ENCODE results near the gene KCNT1. TPM values are rescaled to one million over a fixed set of nuclear protein-coding genes. Genes with fewer than 3 reads are reported as not detected.

The KCNT1 gene
- total RNA-seq, 1 experiment from 2014 or later, result 0.17 TPM

GRCh38 chr9:135805422-135806022 is 103.5 kb downstream of the KCNT1 start:
- TF ChIP-seq, protein P1, sequence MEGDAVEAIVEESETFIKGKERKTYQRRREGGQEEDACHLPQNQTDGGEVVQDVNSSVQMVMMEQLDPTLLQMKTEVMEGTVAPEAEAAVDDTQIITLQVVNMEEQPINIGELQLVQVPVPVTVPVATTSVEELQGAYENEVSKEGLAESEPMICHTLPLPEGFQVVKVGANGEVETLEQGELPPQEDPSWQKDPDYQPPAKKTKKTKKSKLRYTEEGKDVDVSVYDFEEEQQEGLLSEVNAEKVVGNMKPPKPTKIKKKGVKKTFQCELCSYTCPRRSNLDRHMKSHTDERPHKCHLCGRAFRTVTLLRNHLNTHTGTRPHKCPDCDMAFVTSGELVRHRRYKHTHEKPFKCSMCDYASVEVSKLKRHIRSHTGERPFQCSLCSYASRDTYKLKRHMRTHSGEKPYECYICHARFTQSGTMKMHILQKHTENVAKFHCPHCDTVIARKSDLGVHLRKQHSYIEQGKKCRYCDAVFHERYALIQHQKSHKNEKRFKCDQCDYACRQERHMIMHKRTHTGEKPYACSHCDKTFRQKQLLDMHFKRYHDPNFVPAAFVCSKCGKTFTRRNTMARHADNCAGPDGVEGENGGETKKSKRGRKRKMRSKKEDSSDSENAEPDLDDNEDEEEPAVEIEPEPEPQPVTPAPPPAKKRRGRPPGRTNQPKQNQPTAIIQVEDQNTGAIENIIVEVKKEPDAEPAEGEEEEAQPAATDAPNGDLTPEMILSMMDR (IDR thresholded peaks at IDR 0.05 in 2 of 3, conservative IDR thresholded peaks at IDR 0.05 in 1 of 3; ENCODE audit: borderline replicate concordance in 1 of 3, insufficient read depth in 1 of 3, low read depth in 2 of 3, low read length in 2 of 3), result no peak
- no peak for TF ChIP-seq EZH2 (IDR thresholded peaks at IDR 0.05)
- intact Hi-C loops (cut with micrococcal nuclease), result no loop called here
- ATAC-seq, result no peak

DNA sequence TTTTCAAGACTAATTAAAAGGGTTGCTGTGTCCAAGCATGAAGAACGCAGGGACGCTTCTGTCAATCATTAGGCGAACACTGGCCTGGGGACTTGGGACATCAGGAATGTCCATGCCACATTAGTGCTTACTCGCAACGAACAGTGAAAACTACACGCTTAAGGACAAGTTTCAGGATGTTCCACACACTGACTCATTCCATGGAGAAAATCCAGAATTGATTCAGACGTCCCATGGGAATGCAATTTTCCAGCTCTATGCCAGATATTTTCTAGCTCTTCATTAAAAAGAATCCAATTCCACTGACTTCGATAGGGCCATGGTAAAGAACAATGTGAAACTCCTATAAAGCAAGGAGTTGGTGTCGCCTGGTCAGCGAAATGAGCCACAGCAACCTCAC is 107.2 kb downstream of the KCNT1 start:
- H3K4me1 ChIP-seq (ENCODE audit: control insufficient read depth in 1 of 2, insufficient read depth in 2 of 2, low read length in 2 of 2), result no peaks in the 10 kb centered on the region
- TF ChIP-seq CBX3 (IDR thresholded peaks at IDR 0.05; ENCODE audit: low read depth), result no peak
- no peak for TF ChIP-seq ELF1 (IDR thresholded peaks at IDR 0.05; ENCODE audit: borderline replicate concordance, low read depth)
- TF ChIP-seq RAD21 (IDR thresholded peaks at IDR 0.05; ENCODE audit: low read depth), result no peak
- no peak for TF ChIP-seq YY1 (IDR thresholded peaks at IDR 0.05; ENCODE audit: extremely low read depth, insufficient replicate concordance, low read depth, low read length)
- BruUV-seq (replicated peaks), result no TSS peak
- H3K4me2 ChIP-seq (ENCODE audit: low read length), result no peak overlapping the region
- no peaks in the 10 kb centered on the region for H3K79me2 ChIP-seq (ENCODE audit: insufficient read depth, low read length)
- no peaks in the 10 kb centered on the region for H3K9me3 ChIP-seq (ENCODE audit: control insufficient read depth in 1 of 2, insufficient read depth in 1 of 2, low read depth in 1 of 2, low read length in 2 of 2)
- no peaks in the 10 kb centered on the region for H4K20me1 ChIP-seq (ENCODE audit: insufficient read depth)
- no peaks in the 10 kb centered on the region for H3K27me3 ChIP-seq (ENCODE audit: insufficient read depth, low read length)
- DNase-seq (ENCODE audit: low read depth, low spot score), result no peak
- no peak overlapping the region for H3K9ac ChIP-seq (ENCODE audit: low read length)
- ATAC-seq, result no peak
- H3K27ac ChIP-seq (ENCODE audit: low read depth, low read length), result no peak overlapping the region
- H3K36me3 ChIP-seq (ENCODE audit: control insufficient read depth in 1 of 2, insufficient read depth in 2 of 2, low read length in 2 of 2), result peaks cover 12 to 26% of the 10 kb centered on the region in 2 experiments
- RAD21 ChIA-PET (ENCODE audit: low non-redundant PET in 1 of 2, low total read pairs in 2 of 2, uncharacterized antibody in 2 of 2, unreplicated experiment in 2 of 2), result no interaction called here
- no peak overlapping the region for H2AFZ ChIP-seq (ENCODE audit: low read depth, low read length, poor library complexity, severe bottlenecking)
- H3K9me2 ChIP-seq (ENCODE audit: insufficient read depth), result no peaks in the 10 kb centered on the region
- intact Hi-C loops (cut with micrococcal nuclease), result no loop called here
- CTCF ChIA-PET, result no interaction called here
- no peak overlapping the region for H3K4me3 ChIP-seq (replicated peaks in 1 of 2; ENCODE audit: low read depth in 1 of 2, low read length in 2 of 2)
- POLR2A ChIA-PET, result no interaction called here

More at GRCh38 chr9:135805422-135806022, 103.5 kb downstream of the KCNT1 start:
- Histone ChIP-seq H3K9ac (ENCODE audit: low read length) (no peak overlapping the region), H3K4me3 (replicated peaks in 1 of 2; ENCODE audit: low read depth in 1 of 2, low read length in 2 of 2) (no peak overlapping the region), H4K20me1 (ENCODE audit: insufficient read depth) (no peaks in the 10 kb centered on the region), H3K36me3 (ENCODE audit: control insufficient read depth in 1 of 2, insufficient read depth in 2 of 2, low read length in 2 of 2) (peaks cover 6 to 7% of the 10 kb centered on the region in 2 experiments), H3K9me2 (ENCODE audit: insufficient read depth) (no peaks in the 10 kb centered on the region), H3K79me2 (ENCODE audit: insufficient read depth, low read length) (no peaks in the 10 kb centered on the region), H3K27ac (ENCODE audit: low read depth, low read length) (no peak overlapping the region), H3K27me3 (ENCODE audit: insufficient read depth, low read length) (no peaks in the 10 kb centered on the region), H3K9me3 (ENCODE audit: control insufficient read depth in 1 of 2, insufficient read depth in 1 of 2, low read depth in 1 of 2, low read length in 2 of 2) (no peaks in the 10 kb centered on the region), H3K4me1 (ENCODE audit: control insufficient read depth in 1 of 2, insufficient read depth in 2 of 2, low read length in 2 of 2) (peaks cover 0 to 4% of the 10 kb centered on the region in 2 experiments; a peak in 1 of 4 replicates), H2AFZ (ENCODE audit: low read depth, low read length, poor library complexity, severe bottlenecking) (no peak overlapping the region), H3K4me2 (ENCODE audit: low read length) (no peak overlapping the region)
- POLR2A ChIA-PET, result no interaction called here
- RAD21 ChIA-PET (ENCODE audit: low non-redundant PET in 1 of 2, low total read pairs in 2 of 2, uncharacterized antibody in 2 of 2, unreplicated experiment in 2 of 2), result no interaction called here
- no peak for DNase-seq (ENCODE audit: low read depth, low spot score)
- BruUV-seq (replicated peaks), result no TSS peak
- CTCF ChIA-PET, result no interaction called here

Measured in HCT116 (cell line).